CD14-positive monocyte (primary cell): ENCODE measurements around the gene ERCC1. TPM values are rescaled to one million over a fixed set of nuclear protein-coding genes. Genes with fewer than 3 reads are reported as not detected.

Source experiments
- DNase-seq, 3 donors: peaks; one replicate each; pipeline ENCODE4 v3.0.0-alpha.2; 2011 to 2022
- H2AFZ ChIP-seq: 2 replicates; pipeline ENCODE4 v1.6.0; 2012; ENCODE audit warnings: mild to moderate bottlenecking, low read depth, low read length, inconsistent platforms; ENCODE audit not compliant: insufficient read depth, poor library complexity, severe bottlenecking
- H3K27ac ChIP-seq, 2 donors: 1 replicate in 1 of 2; 2 replicates in 1 of 2; pipeline ENCODE4 v1.5.1; 2012 to 2013; ENCODE audit warnings: low read length in 2 of 2, control low read depth in 1 of 2, inconsistent platforms in 1 of 2, low read depth in 1 of 2, mild to moderate bottlenecking in 1 of 2
- H3K27me3 ChIP-seq, 2 donors: one replicate each; pipeline versions ENCODE4 v1.6.0 to v1.6.1; 2011 to 2013; ENCODE audit warnings: low read length in 2 of 2; ENCODE audit not compliant: control insufficient read depth in 2 of 2, insufficient read depth in 2 of 2
- H3K36me3 ChIP-seq, 2 donors: replicated peaks in 1 of 2; 1 replicate in 1 of 2; 2 replicates in 1 of 2; pipeline versions ENCODE4 v1.5.1 to v1.6.1; 2012 to 2013; ENCODE audit warnings: low read length in 2 of 2, control low read depth in 1 of 2, inconsistent platforms in 1 of 2, mild to moderate bottlenecking in 1 of 2; ENCODE audit not compliant: insufficient read depth in 2 of 2, control insufficient read depth in 1 of 2
- H3K4me1 ChIP-seq, 2 donors: 1 replicate in 1 of 2; 2 replicates in 1 of 2; pipeline versions ENCODE4 v1.5.1 to v1.6.1; 2012 to 2013; ENCODE audit warnings: low read length in 2 of 2, control low read depth in 1 of 2, inconsistent platforms in 1 of 2, mild to moderate bottlenecking in 1 of 2, moderate library complexity in 1 of 2; ENCODE audit not compliant: insufficient read depth in 2 of 2, control insufficient read depth in 1 of 2
- H3K4me2 ChIP-seq: replicated peaks from 2 replicates; pipeline ENCODE3; 2012; ENCODE audit warnings: low read length, moderate library complexity, mild to moderate bottlenecking; ENCODE audit not compliant: poor library complexity, severe bottlenecking; ENCODE audit errors: extremely low read depth
- H3K4me3 ChIP-seq, 3 experiments: fragments of 200-600 bp in 1 of 3; sonication (generic) in 1 of 3; replicated peaks in 1 of 3; 1 replicate in 2 of 3; 2 replicates in 1 of 3; pipeline ENCODE4 v1.5.1; 2011 to 2013; ENCODE audit warnings: low read length in 3 of 3, mild to moderate bottlenecking in 3 of 3, control low read depth in 2 of 3, low read depth in 2 of 3, inconsistent platforms in 1 of 3, moderate library complexity in 1 of 3
- H3K79me2 ChIP-seq: 2 replicates; pipeline ENCODE4 v1.6.0; 2012; ENCODE audit warnings: mild to moderate bottlenecking, control low read depth, inconsistent platforms, low read length, moderate library complexity; ENCODE audit not compliant: insufficient read depth
- H3K9ac ChIP-seq: 2 replicates; pipeline ENCODE4 v1.6.0; 2017; ENCODE audit warnings: low read length, mild to moderate bottlenecking; ENCODE audit not compliant: insufficient read depth, poor library complexity, severe bottlenecking
- H3K9me3 ChIP-seq, 2 donors: replicated peaks in 1 of 2; 1 replicate in 1 of 2; 2 replicates in 1 of 2; pipeline versions ENCODE4 v1.5.1 to v1.6.1; 2012 to 2013; ENCODE audit warnings: low read length in 2 of 2, control low read depth in 1 of 2; ENCODE audit not compliant: control insufficient read depth in 1 of 2, insufficient read depth in 1 of 2
- H4K20me1 ChIP-seq: 2 replicates; pipeline ENCODE4 v1.6.0; 2012; ENCODE audit warnings: mild to moderate bottlenecking, low read length, control low read depth, moderate library complexity; ENCODE audit not compliant: insufficient read depth
- H3K27ac Mint-ChIP-seq, 7 donors: one replicate each; pipeline ENCODE4 v1.8.0; 2020; ENCODE audit warnings: mild to moderate bottlenecking in 7 of 7, mixed read lengths in 7 of 7, moderate library complexity in 6 of 7, inconsistent platforms in 2 of 7
- H3K27me3 Mint-ChIP-seq, 3 donors: one replicate each; pipeline ENCODE4 v1.8.0; 2021 to 2022; ENCODE audit warnings: low read depth in 3 of 3, mild to moderate bottlenecking in 3 of 3, mixed read lengths in 3 of 3, moderate library complexity in 3 of 3, inconsistent platforms in 1 of 3
- H3K36me3 Mint-ChIP-seq, 2 donors: one replicate each; pipeline ENCODE4 v1.8.0; 2020; ENCODE audit warnings: mixed read lengths in 2 of 2, inconsistent platforms in 1 of 2, mild to moderate bottlenecking in 1 of 2
- H3K4me1 Mint-ChIP-seq: one replicate; pipeline ENCODE4 v1.8.0; 2020; ENCODE audit warnings: mild to moderate bottlenecking, mixed read lengths
- H3K4me3 Mint-ChIP-seq, 2 donors: one replicate each; pipeline ENCODE4 v1.8.0; 2020; ENCODE audit warnings: mild to moderate bottlenecking in 2 of 2, mixed read lengths in 2 of 2, moderate library complexity in 1 of 2
- H3K9me3 Mint-ChIP-seq, 7 donors: one replicate each; pipeline ENCODE4 v1.8.0; 2020 to 2022; ENCODE audit warnings: mixed read lengths in 7 of 7, mild to moderate bottlenecking in 6 of 7, moderate library complexity in 6 of 7, inconsistent platforms in 2 of 7
- CTCF ChIP-seq: fragments of 200-600 bp; IDR thresholded peaks from one replicate; pipeline ENCODE4 v1.8.0; 2022; ENCODE audit warnings: antibody characterized with exemption, mild to moderate bottlenecking
- WGBS: methylation state at CpG from one replicate; pipeline ENCODE4 v1.1.5; 2013; ENCODE audit warnings: missing lambda C conversion rate; ENCODE audit not compliant: insufficient coverage; 5-methylcytosine and 5-hydroxymethylcytosine counted together
- intact Hi-C, 2 donors: fragments of 100-400 bp; cut with micrococcal nuclease; formaldehyde crosslinking; loops; one replicate each; pipeline versions ENCODE4 v1.15.0 to v1.15.1; 2023
- polyA minus RNA-seq: library from RNA; depleted of rRNA, polyadenylated mRNA; stranded (reverse); fragments of >200 nt; gene quantifications from 2 replicates; pipeline ENCODE4 v1.2.3, GENCODE V29; 2012
- polyA plus RNA-seq, 3 donors: library from polyadenylated mRNA; depleted of rRNA in 1 of 3; unstranded in 2 of 3; stranded (reverse) in 1 of 3; fragments of 300-500 nt in 2 of 3; fragments of >200 nt in 1 of 3; fragmentation: Illumina TruSeq in 2 of 3; gene quantifications; 1 replicate in 2 of 3; 2 replicates in 1 of 3; pipeline ENCODE4 v1.2.3, GENCODE V29; 2012 to 2021
- total RNA-seq, 12 experiments: library from RNA in 1 of 12; stranded (reverse) in 1 of 12; fragments of 120-200 nt in 1 of 12; gene quantifications; one replicate each; pipeline ENCODE4 v1.2.4 and lab custom pipeline; 2013 to 2026; ENCODE audit warnings: mixed read lengths in 6 of 12, inconsistent platforms in 1 of 12

Gene ERCC1
- total RNA-seq (2013) = 80.4 TPM
- polyA plus RNA-seq = 10 to 100 TPM; 62.2 to 78.2 (median 74.6) TPM
- 24.5 and 53.5 TPM in 2 replicates for polyA minus RNA-seq
- 25.6 to 133 (median 96.8) reads per million in 11 experiments for total RNA-seq (lab: John Stamatoyannopoulos, UW)

DNA sequence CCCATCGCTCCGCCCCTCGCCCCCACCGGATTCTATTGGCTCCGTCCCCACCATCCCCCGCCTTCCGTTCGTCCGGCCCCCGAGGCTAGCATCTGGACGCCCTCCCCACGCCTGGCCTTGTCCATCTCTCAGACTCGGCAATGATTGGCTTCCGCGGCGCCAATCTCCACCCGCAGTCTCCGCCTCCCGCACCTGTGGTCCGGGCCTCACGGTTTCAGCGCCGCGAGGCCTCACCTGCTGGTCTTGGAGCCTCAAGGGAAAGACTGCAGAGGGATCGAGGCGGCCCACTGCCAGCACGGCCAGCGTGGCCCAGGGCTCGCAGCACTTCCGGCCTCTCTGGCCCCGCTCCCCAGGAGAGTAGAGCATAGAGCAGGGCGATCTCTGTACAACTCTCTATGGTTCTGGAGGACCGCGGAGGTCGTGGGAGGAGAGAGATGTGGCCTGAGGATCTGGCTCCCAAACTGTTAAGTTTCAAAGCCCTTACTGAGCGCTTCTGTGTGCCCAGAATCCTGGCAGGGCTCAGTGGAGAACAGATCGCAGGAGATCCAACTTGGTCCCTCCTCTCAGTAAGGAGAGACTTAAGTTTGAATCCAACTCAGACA, at the start of gene ERCC1:
ERCC1 (minus strand) TSS at position 329 of the 602 bp plus-strand sequence. CDS start 543 bp downstream, outside the sequence.
- Histone ChIP-seq H3K27me3 (peaks cover 3 to 5% of the 10 kb centered on the region in 2 donors), H3K4me3 (peak within 1 kb of the TSS; percentile 66 to 93 (median 76)), H3K4me1 (peaks cover 60 to 84% of the 10 kb centered on the region in 2 donors), H3K9me3 (no peaks in the 10 kb centered on the region), H3K27ac (peak within 1 kb of the TSS; percentile 88 to 94), H3K4me2 (peak within 1 kb of the TSS; percentile 85), H3K79me2 (peaks cover 26% of the 10 kb centered on the region), H3K36me3 (peaks cover 4 to 9% of the 10 kb centered on the region in 2 donors), H4K20me1 (no peaks in the 10 kb centered on the region), H3K9ac (peak within 1 kb of the TSS; percentile 73), H2AFZ (peak within 1 kb of the TSS; percentile 86)
- Mint-ChIP-seq H3K9me3 (peaks cover 0 to 5% (median 0%) of the 10 kb centered on the region in 7 donors), H3K27me3 (peaks cover 6 to 12% (median 10%) of the 10 kb centered on the region in 3 donors), H3K36me3 (peaks cover 16 to 19% of the 10 kb centered on the region in 2 donors), H3K27ac (peak within 1 kb of the TSS; percentile 93 to 99 (median 96)), H3K4me3 (peak within 1 kb of the TSS; percentile 92 to 93), H3K4me1 (peaks cover 66% of the 10 kb centered on the region)
- peak; percentile 69 to 79 (median 70) for DNase-seq
- intact Hi-C loops = no loop called here
- no peak for TF ChIP-seq CTCF
- WGBS = under 1% methylated on average over 37 of the region's 37 CpGs

DNA sequence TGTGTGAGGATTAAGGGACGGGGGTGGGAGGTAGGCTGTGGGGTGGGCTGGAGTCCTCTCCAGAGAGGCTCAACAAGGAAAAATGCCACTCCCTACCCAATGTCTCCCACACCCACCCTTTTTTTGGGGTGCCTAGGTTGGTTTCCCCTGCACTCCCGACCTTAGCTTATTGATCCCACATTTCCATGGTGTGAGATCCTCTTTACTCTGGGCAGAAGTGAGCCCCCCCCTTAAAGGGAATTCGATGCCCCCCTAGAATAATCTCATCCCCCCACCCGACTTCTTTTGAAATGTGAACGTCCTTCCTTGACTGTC, 49.6 kb upstream of the ERCC1 start:
- H3K27me3 Mint-ChIP-seq = peaks cover 75 to 92% (median 81%) of the 10 kb centered on the region in 3 donors
- Histone ChIP-seq H3K4me3 (no peak overlapping the region), H2AFZ (no peak overlapping the region), H3K4me1 (peaks cover 37 to 44% of the 10 kb centered on the region in 2 donors), H4K20me1 (peaks cover 69% of the 10 kb centered on the region), H3K27ac (no peak overlapping the region), H3K9me3 (peaks cover 0 to 12% of the 10 kb centered on the region in 2 donors), H3K36me3 (peaks cover 0 to 9% of the 10 kb centered on the region in 2 donors), H3K79me2 (no peaks in the 10 kb centered on the region), H3K27me3 (peaks cover 21 to 66% of the 10 kb centered on the region in 2 donors), H3K4me2 (peak overlapping the region; percentile 0), H3K9ac (no peak overlapping the region)
- H3K27ac Mint-ChIP-seq = peak overlapping the region in 2 of 7 donors; percentile 34 to 70
- peaks cover 44 to 57% of the 10 kb centered on the region in 2 donors for H3K36me3 Mint-ChIP-seq
- peaks cover 10 to 57% (median 35%) of the 10 kb centered on the region in 7 donors for H3K9me3 Mint-ChIP-seq
- H3K4me3 Mint-ChIP-seq = peak overlapping the region; percentile 99
- 50% methylated on average over 1 of the region's 5 CpGs for WGBS
- intact Hi-C loops = no loop called here
- no peak for TF ChIP-seq CTCF
- DNase-seq = peak in 1 of 3 donors; percentile 18
- H3K4me1 Mint-ChIP-seq = peaks cover 51% of the 10 kb centered on the region
